Epithelial cell of esophagus (primary cell): ENCODE results near the gene SEMA3A.

Experiments
- DNase-seq: peaks from one replicate; pipeline ENCODE4 v3.0.0; 2010; ENCODE audit warnings: low read depth
- H3K4me3 ChIP-seq: 2 replicates; pipeline ENCODE4 v1.5.1; 2011; ENCODE audit warnings: mild to moderate bottlenecking, low read length, control low read depth
- CTCF ChIP-seq: IDR thresholded peaks from 2 replicates; pipeline ENCODE4 v1.5.1; 2011; ENCODE audit warnings: low read depth, mild to moderate bottlenecking, low read length, control low read depth, inconsistent platforms; ENCODE audit not compliant: insufficient read depth; ENCODE audit errors: missing control alignments

The SEMA3A gene

GRCh38 chr7:84027678-84028077 lies 166.9 kb downstream of the SEMA3A start:
- H3K4me3 ChIP-seq: no peak overlapping the region
- DNase-seq: no peak
- no peak for TF ChIP-seq CTCF

GRCh38 chr7:84025332-84025927 lies 169.2 kb downstream of the SEMA3A start:
- TF ChIP-seq CTCF: no peak
- peak; percentile 54 for DNase-seq
- H3K4me3 ChIP-seq: no peak overlapping the region

GRCh38 chr7:84022684-84023308 lies 171.8 kb downstream of the SEMA3A start:
- DNase-seq: peak; percentile 60
- H3K4me3 ChIP-seq: no peak overlapping the region
- no peak for TF ChIP-seq CTCF

- TF ChIP-seq CTCF: no peak
- no peak overlapping the region for H3K4me3 ChIP-seq
- DNase-seq: no peak
Measured at GRCh38 chr7:84022009-84022408, 172.6 kb downstream of the SEMA3A start.

GRCh38 chr7:84021292-84021908 lies 173.2 kb downstream of the SEMA3A start:
- no peak for TF ChIP-seq CTCF
- no peak overlapping the region for H3K4me3 ChIP-seq
- DNase-seq: no peak

- DNase-seq: no peak
- TF ChIP-seq CTCF: no peak
- no peak overlapping the region for H3K4me3 ChIP-seq
Measured at GRCh38 chr7:84017651-84018050, 176.9 kb downstream of the SEMA3A start.
